Measurements from ENCODE around the gene REV3L. TPM values are rescaled to one million over a fixed set of nuclear protein-coding genes. Genes with fewer than 3 reads are reported as not detected.
A peak's percentile ranks its signal among the peaks of the same experiment; 100 is the strongest.
"Not testable (repeated sequence)": the region's sequence is repeated elsewhere in the genome, so short reads cannot be mapped to it uniquely, and the experiment has no call there.

REV3L gene
- total RNA-seq, 2 experiments from 2014 or later = 20.1 to 27.6 TPM

GRCh38 chr6:111258615-111259088, 224.4 kb downstream of the REV3L start:
- H3K27me3 Mint-ChIP-seq = no peaks in the 10 kb centered on the region
- H3K4me3 Mint-ChIP-seq = peak overlapping the region; percentile 81
- POLR2A ChIA-PET = interaction anchor here (0.6 to 1.9 kb wide), 9 partner anchors 61 to 828 kb away, joined by 3 to 15 read pairs (median 4); partner anchors contain the start of genes REV3L and TRAF3IP2
- DNase-seq = no peak
- CTCF ChIA-PET = interaction anchor here (0.6 to 2.2 kb wide), 63 partner anchors 9 to 905 kb away, joined by 3 to 43 read pairs (median 4); partner anchors contain the start of genes FAM229B, GTF3C6, REV3L and TRAF3IP2
- no peaks in the 10 kb centered on the region for H3K9me3 Mint-ChIP-seq
- peaks cover 11% of the 10 kb centered on the region for H3K36me3 Mint-ChIP-seq (ENCODE audit: low read depth)
- ATAC-seq = no peak
- TF ChIP-seq CTCF (IDR thresholded peaks at IDR 0.05) = no peak
- H3K27ac Mint-ChIP-seq = peak overlapping the region; percentile 78
- H3K4me1 Mint-ChIP-seq (ENCODE audit: low read depth) = peaks cover 26% of the 10 kb centered on the region
- intact Hi-C loops (cut with micrococcal nuclease) = loop anchor here (2.0 kb wide), 2 partner anchors 224 to 784 kb away; partner anchors contain the start of gene REV3L

GRCh38 chr6:111258010-111258409, 225.0 kb downstream of the REV3L start:
- H3K4me1 Mint-ChIP-seq (ENCODE audit: low read depth) = peaks cover 24% of the 10 kb centered on the region
- no peaks in the 10 kb centered on the region for H3K9me3 Mint-ChIP-seq
- DNase-seq = no peak
- peaks cover 10% of the 10 kb centered on the region for H3K36me3 Mint-ChIP-seq (ENCODE audit: low read depth)
- H3K27me3 Mint-ChIP-seq = no peaks in the 10 kb centered on the region
- no peak overlapping the region for H3K27ac Mint-ChIP-seq
- no peak for ATAC-seq
- H3K4me3 Mint-ChIP-seq = no peak overlapping the region
- CTCF ChIA-PET = interaction anchor here (0.8 to 2.2 kb wide), 20 partner anchors 8 to 905 kb away, joined by 3 to 43 read pairs (median 6); partner anchors contain the start of genes FAM229B, GTF3C6, REV3L and TRAF3IP2
- intact Hi-C loops (cut with micrococcal nuclease) = loop anchor here (2.0 kb wide), 2 partner anchors 225 to 785 kb away; partner anchors contain the start of gene REV3L
- TF ChIP-seq CTCF (IDR thresholded peaks at IDR 0.05) = no peak
- POLR2A ChIA-PET = interaction anchor here (1.5 kb wide), 1 partner anchor 62 kb away, joined by 4 read pairs; no protein-coding TSS in a partner anchor

GRCh38 chr6:111256646-111257045, 226.4 kb downstream of the REV3L start:
- Mint-ChIP-seq H3K27me3 (no peaks in the 10 kb centered on the region), H3K4me3 (no peak overlapping the region), H3K27ac (no peak overlapping the region), H3K36me3 (ENCODE audit: low read depth) (peaks cover 4% of the 10 kb centered on the region), H3K4me1 (ENCODE audit: low read depth) (peaks cover 16% of the 10 kb centered on the region), H3K9me3 (no peaks in the 10 kb centered on the region)
- ChIA-PET CTCF (interaction anchor here (1.1 kb wide), 1 partner anchor 246 kb away, joined by 5 read pairs; no protein-coding TSS in a partner anchor), POLR2A (no interaction called here)
- intact Hi-C loops (cut with micrococcal nuclease) = no loop called here
- DNase-seq (no peak), ATAC-seq (no peak)
- no peak for TF ChIP-seq CTCF (IDR thresholded peaks at IDR 0.05)

- ATAC-seq; H3K4me3 Mint-ChIP-seq; H3K27me3 Mint-ChIP-seq; H3K36me3 Mint-ChIP-seq (ENCODE audit: low read depth); H3K27ac Mint-ChIP-seq; DNase-seq; H3K9me3 Mint-ChIP-seq; intact Hi-C loops (cut with micrococcal nuclease); CTCF ChIA-PET; POLR2A ChIA-PET: not testable (repeated sequence)
- peaks cover 12% of the 10 kb centered on the region for H3K4me1 Mint-ChIP-seq (ENCODE audit: low read depth)
Observed at GRCh38 chr6:111255838-111256237, 227.2 kb downstream of the REV3L start.

- no peaks in the 10 kb centered on the region for H3K36me3 Mint-ChIP-seq (ENCODE audit: low read depth)
- ChIA-PET POLR2A (no interaction called here), CTCF (no interaction called here)
- H3K4me1 Mint-ChIP-seq (ENCODE audit: low read depth) = peaks cover 5% of the 10 kb centered on the region
- DNase-seq = no peak
- intact Hi-C loops (cut with micrococcal nuclease) = no loop called here
- no peaks in the 10 kb centered on the region for H3K27me3 Mint-ChIP-seq
- H3K9me3 Mint-ChIP-seq = no peaks in the 10 kb centered on the region
- H3K4me3 Mint-ChIP-seq = no peak overlapping the region
- ATAC-seq = no peak
- no peak for TF ChIP-seq CTCF (IDR thresholded peaks at IDR 0.05)
- no peak overlapping the region for H3K27ac Mint-ChIP-seq
Observed at GRCh38 chr6:111254779-111255166, 228.2 kb downstream of the REV3L start.

All from activated CD8-positive, alpha-beta T cell treated with anti-CD3 and anti-CD28 coated beads for 36 hours (primary cell).